Astrocyte (in vitro differentiated cells and primary cell): ENCODE measurements around the gene TICAM2. TPM values are rescaled to one million over a fixed set of nuclear protein-coding genes. Genes with fewer than 3 reads are reported as not detected.
A peak's percentile ranks its signal among the peaks of the same experiment; 100 is the strongest.

Experiments used
- DNase-seq: peaks from one replicate; pipeline ENCODE4 v3.0.0-alpha.2; 2010; ENCODE audit warnings: low read depth
- FAIRE-seq: peaks from 2 replicates; lab custom pipeline; 2011; peaks lifted over from hg19 to GRCh38; lab: Jason Lieb, UNC
- H2AFZ ChIP-seq: 2 replicates; pipeline ENCODE4 v1.6.0; 2012; ENCODE audit warnings: low read depth, low read length, inconsistent platforms
- H3K27ac ChIP-seq: 2 replicates; pipeline ENCODE4 v1.5.1; 2011; ENCODE audit warnings: low read depth, low read length, inconsistent platforms
- H3K27me3 ChIP-seq: 2 replicates; pipeline ENCODE4 v1.6.0; 2011; ENCODE audit warnings: low read length, inconsistent platforms; ENCODE audit not compliant: insufficient read depth
- H3K36me3 ChIP-seq: 2 replicates; pipeline ENCODE4 v1.5.1; 2011; ENCODE audit warnings: low read length, inconsistent platforms; ENCODE audit not compliant: insufficient read depth
- H3K4me1 ChIP-seq: 2 replicates; pipeline ENCODE4 v1.5.1; 2011; ENCODE audit warnings: low read length, inconsistent platforms; ENCODE audit not compliant: insufficient read depth
- H3K4me2 ChIP-seq: 2 replicates; pipeline ENCODE4 v1.6.0; 2012; ENCODE audit warnings: low read length, inconsistent platforms
- H3K4me3 ChIP-seq: 2 replicates; pipeline ENCODE4 v1.5.1; 2011; ENCODE audit warnings: low read depth, mild to moderate bottlenecking, low read length, inconsistent platforms; ENCODE audit not compliant: insufficient read depth
- H3K79me2 ChIP-seq: 2 replicates; pipeline ENCODE4 v1.6.0; 2012; ENCODE audit warnings: mild to moderate bottlenecking, low read length, inconsistent platforms; ENCODE audit not compliant: insufficient read depth
- H3K9ac ChIP-seq: 2 replicates; pipeline ENCODE4 v1.6.0; 2012; ENCODE audit warnings: mild to moderate bottlenecking, low read length, inconsistent platforms
- H3K9me3 ChIP-seq: 2 replicates; pipeline ENCODE4 v1.5.1; 2012; ENCODE audit warnings: low read depth, mild to moderate bottlenecking, low read length, inconsistent platforms; ENCODE audit not compliant: insufficient read depth
- H4K20me1 ChIP-seq: 2 replicates; pipeline ENCODE4 v1.6.0; 2012; ENCODE audit warnings: low read length, inconsistent platforms; ENCODE audit not compliant: insufficient read depth
- H3K27ac Mint-ChIP-seq: one replicate; pipeline ENCODE4 v1.8.0; 2021; ENCODE audit warnings: mild to moderate bottlenecking, mixed read lengths; ENCODE audit not compliant: unreplicated experiment
- H3K27me3 Mint-ChIP-seq: one replicate; pipeline ENCODE4 v1.8.0; 2021; ENCODE audit warnings: low read depth, mixed read lengths; ENCODE audit not compliant: unreplicated experiment
- H3K36me3 Mint-ChIP-seq: one replicate; pipeline ENCODE4 v1.8.0; 2021; ENCODE audit warnings: low read depth, mixed read lengths; ENCODE audit not compliant: unreplicated experiment
- H3K4me1 Mint-ChIP-seq: one replicate; pipeline ENCODE4 v1.8.0; 2021; ENCODE audit warnings: low read depth, mixed read lengths; ENCODE audit not compliant: unreplicated experiment
- H3K4me3 Mint-ChIP-seq: one replicate; pipeline ENCODE4 v1.8.0; 2021; ENCODE audit warnings: mild to moderate bottlenecking, moderate library complexity, mixed read lengths; ENCODE audit not compliant: unreplicated experiment
- H3K9me3 Mint-ChIP-seq: one replicate; pipeline ENCODE4 v1.8.0; 2021; ENCODE audit warnings: mild to moderate bottlenecking, mixed read lengths; ENCODE audit not compliant: unreplicated experiment
- EZH2 ChIP-seq: IDR thresholded peaks from 2 replicates; pipeline ENCODE4 v1.6.1; 2012; ENCODE audit warnings: mild to moderate bottlenecking, low read length, inconsistent platforms; ENCODE audit not compliant: insufficient read depth
- total RNA-seq: library from RNA; stranded (reverse); gene quantifications from 2 replicates; pipeline ENCODE4 v1.2.1, GENCODE V29; 2021
- TF ChIP-seq, protein P1 (sequence below): IDR thresholded peaks from 2 replicates; pipeline ENCODE4 v1.5.1; 2011; ENCODE audit warnings: low read depth, mild to moderate bottlenecking, inconsistent platforms, low read length, moderate library complexity; ENCODE audit not compliant: insufficient read depth

TICAM2 gene
- total RNA-seq, 1 donor from 2014 or later: 6.8 TPM

GRCh38 chr5:115553082-115553481 is 49.2 kb downstream of the TICAM2 start:
- Mint-ChIP-seq H3K9me3 (no peaks in the 10 kb centered on the region), H3K4me1 (peaks cover 17% of the 10 kb centered on the region), H3K27me3 (no peaks in the 10 kb centered on the region), H3K4me3 (no peak overlapping the region), H3K36me3 (no peaks in the 10 kb centered on the region), H3K27ac (no peak overlapping the region)
- FAIRE-seq: no peak
- Histone ChIP-seq H3K27me3 (no peaks in the 10 kb centered on the region), H3K4me1 (peaks cover 11% of the 10 kb centered on the region), H3K27ac (no peak overlapping the region), H3K4me3 (no peak overlapping the region), H3K9ac (no peak overlapping the region), H3K79me2 (no peaks in the 10 kb centered on the region), H2AFZ (no peak overlapping the region), H4K20me1 (no peaks in the 10 kb centered on the region), H3K9me3 (no peaks in the 10 kb centered on the region), H3K4me2 (no peak overlapping the region), H3K36me3 (no peaks in the 10 kb centered on the region)
- TF ChIP-seq, protein P1, sequence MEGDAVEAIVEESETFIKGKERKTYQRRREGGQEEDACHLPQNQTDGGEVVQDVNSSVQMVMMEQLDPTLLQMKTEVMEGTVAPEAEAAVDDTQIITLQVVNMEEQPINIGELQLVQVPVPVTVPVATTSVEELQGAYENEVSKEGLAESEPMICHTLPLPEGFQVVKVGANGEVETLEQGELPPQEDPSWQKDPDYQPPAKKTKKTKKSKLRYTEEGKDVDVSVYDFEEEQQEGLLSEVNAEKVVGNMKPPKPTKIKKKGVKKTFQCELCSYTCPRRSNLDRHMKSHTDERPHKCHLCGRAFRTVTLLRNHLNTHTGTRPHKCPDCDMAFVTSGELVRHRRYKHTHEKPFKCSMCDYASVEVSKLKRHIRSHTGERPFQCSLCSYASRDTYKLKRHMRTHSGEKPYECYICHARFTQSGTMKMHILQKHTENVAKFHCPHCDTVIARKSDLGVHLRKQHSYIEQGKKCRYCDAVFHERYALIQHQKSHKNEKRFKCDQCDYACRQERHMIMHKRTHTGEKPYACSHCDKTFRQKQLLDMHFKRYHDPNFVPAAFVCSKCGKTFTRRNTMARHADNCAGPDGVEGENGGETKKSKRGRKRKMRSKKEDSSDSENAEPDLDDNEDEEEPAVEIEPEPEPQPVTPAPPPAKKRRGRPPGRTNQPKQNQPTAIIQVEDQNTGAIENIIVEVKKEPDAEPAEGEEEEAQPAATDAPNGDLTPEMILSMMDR: no peak
- no peak for TF ChIP-seq EZH2
- no peak for DNase-seq

DNA sequence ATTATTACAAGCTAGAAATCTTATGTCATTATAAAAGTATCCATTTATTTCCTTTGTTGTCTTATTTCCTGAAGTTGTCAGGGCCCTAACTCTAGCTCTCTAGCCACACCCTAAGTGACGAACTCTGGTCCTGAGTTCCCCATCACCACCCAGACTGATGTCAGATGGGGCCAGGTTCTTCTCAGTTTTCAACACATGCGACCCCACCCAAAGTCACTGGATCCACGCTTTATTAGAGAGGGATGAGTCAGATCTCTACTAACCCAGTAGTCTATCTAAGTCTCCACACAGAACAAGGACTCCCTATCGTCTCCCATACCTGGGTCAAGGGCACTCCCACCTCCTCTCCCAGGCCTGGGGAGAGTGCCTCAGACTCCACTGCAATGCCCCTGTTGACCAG is 50.9 kb downstream of the TICAM2 start:
- Histone ChIP-seq H3K36me3 (no peaks in the 10 kb centered on the region), H3K4me3 (no peak overlapping the region), H3K4me2 (no peak overlapping the region), H3K27me3 (no peaks in the 10 kb centered on the region), H3K9me3 (no peaks in the 10 kb centered on the region), H2AFZ (no peak overlapping the region), H4K20me1 (no peaks in the 10 kb centered on the region), H3K4me1 (peaks cover 6% of the 10 kb centered on the region), H3K79me2 (no peaks in the 10 kb centered on the region), H3K27ac (no peak overlapping the region), H3K9ac (no peak overlapping the region)
- H3K27me3 Mint-ChIP-seq: no peaks in the 10 kb centered on the region
- no peak for DNase-seq
- H3K36me3 Mint-ChIP-seq: no peaks in the 10 kb centered on the region
- no peak for FAIRE-seq
- peak overlapping the region; percentile 48 for H3K27ac Mint-ChIP-seq
- H3K4me1 Mint-ChIP-seq: peaks cover 6% of the 10 kb centered on the region
- H3K4me3 Mint-ChIP-seq: no peak overlapping the region
- TF ChIP-seq, protein P1: no peak
- TF ChIP-seq EZH2: no peak
- no peaks in the 10 kb centered on the region for H3K9me3 Mint-ChIP-seq

- Histone ChIP-seq H3K36me3 (no peaks in the 10 kb centered on the region), H3K79me2 (peaks cover under 1% of the 10 kb centered on the region), H3K4me2 (no peak overlapping the region), H3K27ac (no peak overlapping the region), H3K4me1 (peaks cover 10% of the 10 kb centered on the region), H2AFZ (no peak overlapping the region), H3K27me3 (no peaks in the 10 kb centered on the region), H3K4me3 (no peak overlapping the region), H4K20me1 (no peaks in the 10 kb centered on the region), H3K9ac (no peak overlapping the region), H3K9me3 (peaks cover 4% of the 10 kb centered on the region)
- H3K27ac Mint-ChIP-seq: no peak overlapping the region
- H3K4me1 Mint-ChIP-seq: peaks cover 6% of the 10 kb centered on the region
- FAIRE-seq (no peak), DNase-seq (no peak)
- no peaks in the 10 kb centered on the region for H3K36me3 Mint-ChIP-seq
- no peak for TF ChIP-seq EZH2
- TF ChIP-seq, protein P1: peak; percentile 35
- H3K27me3 Mint-ChIP-seq: no peaks in the 10 kb centered on the region
- H3K9me3 Mint-ChIP-seq: peaks cover 5% of the 10 kb centered on the region
- no peak overlapping the region for H3K4me3 Mint-ChIP-seq
These were observed 53.1 kb downstream of the TICAM2 start for GRCh38 chr5:115549154-115549553.
